K562 (cell line): ENCODE data around the gene ADAM10. TPM values are rescaled to one million over a fixed set of nuclear protein-coding genes. Genes with fewer than 3 reads are reported as not detected.

Source experiments
- ATAC-seq: fragments of 200-7000 bp; cut with Tn5 transposase; 3 replicates; pipeline ENCODE4 v1.9.1; 2020; ENCODE audit warnings: moderate library complexity
- BruUV-seq: library from RNA; stranded (reverse); fragments of 400-500 nt; replicated peaks from 2 replicates; lab custom pipeline; 2021; lab: Mats Ljungman, UMichigan
- CTCF ChIA-PET: fragments of 300-600 bp; formaldehyde crosslinking; extraction: SDS; loops from one replicate; lab custom pipeline; 2021; ENCODE audit warnings: low intra/inter-chr PET ratio; lab: Yijun Ruan, JAX
- POLR2A ChIA-PET: fragments of 300-600, 350-650 bp; sonication (Branson Sonifier 250); formaldehyde crosslinking; extraction: SDS; loops from one replicate; lab custom pipeline; 2021; ENCODE audit warnings: antibody characterized with exemption, inconsistent platforms; lab: Yijun Ruan, JAX
- DNase-seq, 4 experiments: peaks; one replicate each; pipeline versions ENCODE4 v3.0.0 to v3.0.0-alpha.2; 2011 to 2018; ENCODE audit warnings: low spot score in 3 of 4, mixed read lengths in 3 of 4; ENCODE audit errors: extremely low read depth in 1 of 4
- FAIRE-seq: peaks from 2 replicates; lab custom pipeline; 2011; peaks lifted over from hg19 to GRCh38; lab: Jason Lieb, UNC
- H2AFZ ChIP-seq: 2 replicates; pipeline ENCODE4 v1.6.0; 2011; ENCODE audit warnings: low read depth, low read length, control low read depth, inconsistent platforms
- H3K27ac ChIP-seq: fragments of 200-600 bp; 3 replicates; pipeline ENCODE4 v1.8.0; 2011; ENCODE audit warnings: low read depth, mild to moderate bottlenecking, control low read depth, inconsistent platforms, low read length, moderate library complexity, mixed read lengths; ENCODE audit errors: extremely low read depth
- H3K27me3 ChIP-seq, 2 experiments: fragments of 300-600 bp in 1 of 2; 2 replicates in 1 of 2; 3 replicates in 1 of 2; pipeline versions ENCODE4 v1.6.0 to v1.8.0; 2011; ENCODE audit warnings: inconsistent platforms in 2 of 2, low read length in 2 of 2, mild to moderate bottlenecking in 1 of 2, mixed read lengths in 1 of 2, moderate library complexity in 1 of 2; ENCODE audit not compliant: control insufficient read depth in 2 of 2, insufficient read depth in 2 of 2
- H3K36me3 ChIP-seq: fragments of 300-600 bp; 3 replicates; pipeline ENCODE4 v1.8.0; 2011; ENCODE audit warnings: mild to moderate bottlenecking, low read length, inconsistent platforms; ENCODE audit not compliant: control insufficient read depth, insufficient read depth
- H3K4me1 ChIP-seq, 2 experiments: fragments of 200-600 bp in 1 of 2; replicated peaks in 1 of 2; 2 replicates in 1 of 2; 3 replicates in 1 of 2; pipeline versions ENCODE4 v1.5.1 to v1.8.0; 2011; ENCODE audit warnings: inconsistent platforms in 2 of 2, low read length in 2 of 2, mild to moderate bottlenecking in 1 of 2, mixed read lengths in 1 of 2, moderate library complexity in 1 of 2; ENCODE audit not compliant: control insufficient read depth in 2 of 2, insufficient read depth in 2 of 2
- H3K4me2 ChIP-seq: 2 replicates; pipeline ENCODE4 v1.6.1; 2011; ENCODE audit warnings: low read length, control low read depth, inconsistent platforms, mixed read lengths; ENCODE audit not compliant: insufficient read depth
- H3K4me3 ChIP-seq: fragments of 200-600 bp; sonication (generic), shearing (Covaris generic); 2 replicates; pipeline ENCODE4 v1.5.1; 2016; ENCODE audit warnings: control low read depth, inconsistent platforms
- H3K79me2 ChIP-seq: fragments of 200-600 bp; 3 replicates; pipeline ENCODE4 v1.8.0; 2011; ENCODE audit warnings: low read length, inconsistent platforms; ENCODE audit not compliant: control insufficient read depth, insufficient read depth
- H3K9ac ChIP-seq, 2 experiments: 2 replicates each; pipeline versions ENCODE4 v1.6.0 to v1.6.1; 2011; ENCODE audit warnings: low read depth in 2 of 2, low read length in 2 of 2, control low read depth in 1 of 2, inconsistent platforms in 1 of 2, mild to moderate bottlenecking in 1 of 2, mixed read lengths in 1 of 2; ENCODE audit not compliant: insufficient read depth in 1 of 2
- H3K9me1 ChIP-seq: one replicate; pipeline ENCODE4 v1.6.0; 2011; ENCODE audit warnings: inconsistent platforms, mild to moderate bottlenecking, low read length, moderate library complexity; ENCODE audit not compliant: control insufficient read depth, insufficient read depth
- H3K9me3 ChIP-seq: replicated peaks from 2 replicates; pipeline ENCODE4 v1.5.1; 2011; ENCODE audit warnings: low read depth, low read length, inconsistent platforms; ENCODE audit not compliant: control insufficient read depth, insufficient read depth
- H4K20me1 ChIP-seq: replicated peaks from 2 replicates; pipeline ENCODE4 v1.6.1; 2011; ENCODE audit warnings: low read length, inconsistent platforms, mixed read lengths; ENCODE audit not compliant: control insufficient read depth, insufficient read depth
- NCOA1 ChIP-seq: fragments of 450-650 bp; IDR thresholded peaks from 2 replicates; pipeline ENCODE4 v1.6.1; 2016; ENCODE audit warnings: low read depth
- NRF1 ChIP-seq, 2 experiments: fragments of 450-650 bp; IDR thresholded peaks in 1 of 2; conservative IDR thresholded peaks in 1 of 2; 2 replicates each; pipeline ENCODE4 v1.6.1; 2014; ENCODE audit warnings: mild to moderate bottlenecking in 2 of 2
- ZNF274 ChIP-seq: IDR thresholded peaks from 2 replicates; pipeline ENCODE4 v1.6.1; 2011; ENCODE audit warnings: low read depth, mild to moderate bottlenecking, low read length, moderate library complexity, borderline replicate concordance
- ZNF311 ChIP-seq: fragments of 250-450 bp; sonication (Bioruptor Pico); IDR thresholded peaks from 2 replicates; pipeline ENCODE4 v1.4.0; 2020; ENCODE audit warnings: mild to moderate bottlenecking, moderate library complexity
- ZNF76 ChIP-seq: fragments of 250-450 bp; sonication (Bioruptor Pico); IDR thresholded peaks from 2 replicates; pipeline ENCODE4 v1.4.0; 2020; ENCODE audit warnings: mild to moderate bottlenecking, moderate library complexity, borderline replicate concordance
- WGBS: fragments of 100-300 bp; shearing (Covaris generic); methylation state at CpG from one replicate; pipeline ENCODE4 v1.1.6; 2016; ENCODE audit warnings: low coverage, mixed read lengths; ENCODE audit not compliant: insufficient coverage; ENCODE audit errors: missing lambda C conversion rate; 5-methylcytosine and 5-hydroxymethylcytosine counted together
- in situ Hi-C: fragments of 300-500 bp; cut with MboI; formaldehyde crosslinking; loops from 4 replicates; pipeline ENCODE4 v1.15.0; 2018; ENCODE audit warnings: inconsistent platforms, mixed read lengths
- intact Hi-C: fragments of 100-400 bp; cut with micrococcal nuclease; formaldehyde crosslinking; loops from 2 replicates; pipeline ENCODE4 v1.14.2; 2022
- polyA plus RNA-seq, 8 experiments: library from polyadenylated mRNA; depleted of rRNA in 4 of 8; stranded (reverse) in 5 of 8; unstranded in 3 of 8; fragments of >200 nt; fragmentation: Nextera tagmentation in 2 of 8; fragmentation: Illumina TruSeq in 1 of 8; extraction: Ambion mirVana in 2 of 8; extraction: Trizol in 1 of 8; gene quantifications; 2 replicates each; pipeline versions ENCODE4 v1.2.1 to v1.2.3, GENCODE V29; 2011 to 2014; ENCODE audit warnings: inconsistent platforms in 1 of 8, missing spikeins in 1 of 8
- total RNA-seq, 7 experiments: library from RNA; depleted of rRNA in 6 of 7; stranded (reverse); fragments of >200 nt in 6 of 7; fragmentation: Illumina TruSeq in 2 of 7; extraction: Trizol in 2 of 7; gene quantifications; 2 replicates each; pipeline versions ENCODE4 v1.2.1 to v1.2.3, GENCODE V29; 2011 to 2021; ENCODE audit warnings: low replicate concordance in 1 of 7
- TF ChIP-seq, protein P1 (sequence below): sonication (generic); formaldehyde crosslinking; IDR thresholded peaks from 2 replicates; pipeline ENCODE4 v1.9.0; 2022; ENCODE audit warnings: mild to moderate bottlenecking, missing genetic modification reagents

The ADAM10 gene
- total and polyA plus RNA-seq, 9 of the 15 experiments (the other 6 are each of a cell fraction or from before 2014, with no cell fraction given): 11.9 to 152 (median 57.3) TPM

DNA sequence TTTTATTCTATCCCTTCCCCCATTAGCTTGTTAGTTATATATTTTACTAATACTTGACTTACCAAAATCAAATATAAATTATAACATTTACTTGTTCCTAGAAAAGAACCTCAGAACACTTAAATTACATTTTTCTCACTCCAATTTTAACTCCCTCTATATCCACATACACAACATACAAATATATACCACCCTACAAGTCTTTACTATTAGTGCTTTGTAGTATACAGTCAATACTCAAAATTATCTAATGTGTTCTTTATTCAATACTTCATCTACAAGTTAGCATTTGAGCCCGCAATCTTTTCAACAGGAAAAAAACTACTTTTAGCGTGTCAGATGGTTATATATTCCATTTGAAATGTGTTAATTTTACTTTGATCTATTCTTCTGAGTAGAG, 100.3 kb downstream of the ADAM10 start:
- H3K9ac ChIP-seq: no peak overlapping the region
- ATAC-seq (no peak), DNase-seq (no peak), FAIRE-seq (no peak)
- no peaks in the 10 kb centered on the region for H3K9me1 ChIP-seq
- H3K4me1 ChIP-seq: no peaks in the 10 kb centered on the region
- peaks cover 29% of the 10 kb centered on the region; the same call in 2 of the 3 replicates for H3K36me3 ChIP-seq
- H4K20me1 ChIP-seq: no peaks in the 10 kb centered on the region
- BruUV-seq: no TSS peak
- no peaks in the 10 kb centered on the region for H3K27me3 ChIP-seq
- CTCF ChIA-PET: no interaction called here
- in situ Hi-C loops: no loop called here
- H3K4me2 ChIP-seq: no peak overlapping the region
- intact Hi-C loops: no loop called here
- WGBS: 100% methylated on average over 2 of the region's 2 CpGs
- TF ChIP-seq, protein P1, sequence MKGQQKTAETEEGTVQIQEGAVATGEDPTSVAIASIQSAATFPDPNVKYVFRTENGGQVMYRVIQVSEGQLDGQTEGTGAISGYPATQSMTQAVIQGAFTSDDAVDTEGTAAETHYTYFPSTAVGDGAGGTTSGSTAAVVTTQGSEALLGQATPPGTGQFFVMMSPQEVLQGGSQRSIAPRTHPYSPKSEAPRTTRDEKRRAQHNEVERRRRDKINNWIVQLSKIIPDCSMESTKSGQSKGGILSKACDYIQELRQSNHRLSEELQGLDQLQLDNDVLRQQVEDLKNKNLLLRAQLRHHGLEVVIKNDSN (CRISPR knock-in tag): no peak
- TF ChIP-seq ZNF274 (no peak), NCOA1 (no peak), ZNF76 (CRISPR knock-in tag) (no peak), NRF1 (conservative IDR thresholded peaks at IDR 0.05 in 1 of 2, IDR thresholded peaks at IDR 0.05 in 1 of 2) (no peak), ZNF311 (CRISPR knock-in tag) (no peak)
- TF ChIP-seq, all 486 proteins: peak for 0
- H3K4me3 ChIP-seq: no peak overlapping the region
- no peak overlapping the region for H3K27ac ChIP-seq
- H3K79me2 ChIP-seq: no peaks in the 10 kb centered on the region
- POLR2A ChIA-PET: interaction anchor here (0.6 kb wide), 1 partner anchor 60 kb away, joined by 3 read pairs; no protein-coding TSS in a partner anchor
- no peaks in the 10 kb centered on the region for H3K9me3 ChIP-seq
- no peak overlapping the region for H2AFZ ChIP-seq
